ENCODE measurements around the gene NXNL1. TPM values are rescaled to one million over a fixed set of nuclear protein-coding genes. Genes with fewer than 3 reads are reported as not detected.
"Not testable (repeated sequence)": the region's sequence is repeated elsewhere in the genome, so short reads cannot be mapped to it uniquely, and the experiment has no call there.

NXNL1 gene
- not detected for total RNA-seq
- not detected for polyA plus RNA-seq

- intact Hi-C loops (cut with DNase I) = loop anchor here (10.0 kb wide), 1 partner anchor 236 kb away; the partner anchor contains the start of gene OCEL1
- no peak within 1 kb of the TSS for H3K4me3 ChIP-seq
- H3K27me3 ChIP-seq = peaks cover 8 to 56% (median 46%) of the 10 kb centered on the region in 3 donors
- H3K36me3 ChIP-seq = no peaks in the 10 kb centered on the region
- 83 to 88% methylated on average over 26 of the region's 26 CpGs for WGBS, 2 donors
- DNase-seq = no peak
- no peaks in the 10 kb centered on the region for H3K9me3 ChIP-seq
- H3K4me1 ChIP-seq = peaks cover 0 to 6% (median 3%) of the 10 kb centered on the region in 4 donors
- no peak for TF ChIP-seq POLR2AphosphoS5 (IDR thresholded peaks at IDR 0.05)
- no peak for TF ChIP-seq EP300 (IDR thresholded peaks at IDR 0.05)
- H3K27ac ChIP-seq = no peak within 1 kb of the TSS
Measured at GRCh38 chr19:17460372-17461230, at the start of gene NXNL1. NXNL1 (minus strand) TSS chr19:17460926; CDS start chr19:17460869, 57 bp downstream.

DNA sequence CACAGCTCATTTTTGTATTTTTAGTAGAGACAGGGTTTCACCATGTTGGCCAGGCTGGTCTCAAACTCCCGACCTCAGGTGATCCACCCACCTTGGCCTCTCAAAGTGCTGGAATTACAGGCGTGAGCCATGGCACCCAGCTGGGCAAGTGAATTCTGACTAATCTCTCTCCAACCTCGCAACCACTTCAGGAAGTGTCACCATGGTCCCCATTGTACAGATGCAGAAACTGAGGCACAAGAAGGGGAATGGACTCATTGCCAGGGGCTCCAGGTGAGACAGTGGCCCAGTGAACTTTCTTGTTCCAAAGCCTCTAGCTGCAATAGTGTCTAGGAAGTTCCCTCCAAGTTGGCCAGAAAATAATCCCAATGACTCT, 47.8 kb upstream of the NXNL1 start:
- WGBS, 2 donors = 82 to 97% methylated on average over 3 of the region's 3 CpGs
- H3K9me3 ChIP-seq; intact Hi-C loops (cut with DNase I); DNase-seq; H3K27me3 ChIP-seq; H3K4me3 ChIP-seq: not testable (repeated sequence)
- H3K36me3 ChIP-seq = peaks cover 0 to 16% (median 0%) of the 10 kb centered on the region in 4 donors
- H3K4me1 ChIP-seq = peaks cover 0 to 39% (median 30%) of the 10 kb centered on the region in 4 donors
- H3K27ac ChIP-seq = peak overlapping the region; percentile 45 to 65 (median 61)

DNA sequence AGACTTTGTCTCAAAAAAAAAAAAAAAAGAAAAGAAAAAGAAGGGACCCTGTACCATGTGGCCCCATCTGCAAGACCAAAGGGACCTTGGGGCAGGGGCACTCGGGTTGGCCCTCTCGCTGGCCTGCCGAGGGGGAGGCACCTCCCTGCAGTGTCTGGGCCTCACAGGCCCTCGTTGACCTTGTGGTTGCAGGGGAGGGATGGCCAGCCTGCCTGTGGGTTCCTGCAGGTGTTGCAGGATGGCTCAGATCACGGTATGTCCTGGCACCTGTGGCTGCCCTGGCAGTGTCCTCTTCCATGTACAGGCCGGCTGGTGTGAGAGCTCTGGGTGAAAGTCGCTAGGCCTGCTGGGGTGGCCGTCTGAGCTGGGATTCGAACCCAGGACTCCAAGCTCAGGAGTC, 46.0 kb upstream of the NXNL1 start:
- Histone ChIP-seq H3K9me3 (no peaks in the 10 kb centered on the region), H3K4me1 (peaks cover 0 to 27% (median 21%) of the 10 kb centered on the region in 4 donors), H3K4me3 (no peak overlapping the region), H3K36me3 (peaks cover 0 to 23% (median 0%) of the 10 kb centered on the region in 4 donors), H3K27me3 (no peaks in the 10 kb centered on the region), H3K27ac (peak overlapping the region in 1 of 4 donors; percentile 61)
- intact Hi-C loops (cut with DNase I) = no loop called here
- no peak for DNase-seq
- no peak for TF ChIP-seq EP300 (IDR thresholded peaks at IDR 0.05)
- no peak for TF ChIP-seq POLR2AphosphoS5 (IDR thresholded peaks at IDR 0.05)
- no peak for TF ChIP-seq POLR2A (IDR thresholded peaks at IDR 0.05)
- TF ChIP-seq CTCF (IDR thresholded peaks at IDR 0.05) = no peak
- 79 to 84% methylated on average over 9 of the region's 9 CpGs for WGBS, 2 donors

- no peak for DNase-seq
- H3K4me1 ChIP-seq = peaks cover 0 to 19% (median 14%) of the 10 kb centered on the region in 4 donors
- H3K4me3 ChIP-seq = no peak overlapping the region
- peak overlapping the region in 3 of 4 donors; percentile 7 to 31 (median 31) for H3K27ac ChIP-seq
- WGBS, 2 donors = 84 to 88% methylated on average over 10 of the region's 10 CpGs
- TF ChIP-seq POLR2A (IDR thresholded peaks at IDR 0.05) = no peak
- no peak for TF ChIP-seq POLR2AphosphoS5 (IDR thresholded peaks at IDR 0.05)
- no peak for TF ChIP-seq CTCF (IDR thresholded peaks at IDR 0.05)
- TF ChIP-seq EP300 (IDR thresholded peaks at IDR 0.05) = no peak
- intact Hi-C loops (cut with DNase I) = no loop called here
- no peaks in the 10 kb centered on the region for H3K27me3 ChIP-seq
- H3K36me3 ChIP-seq = peaks cover 6 to 35% (median 7%) of the 10 kb centered on the region in 4 donors
- H3K9me3 ChIP-seq = no peaks in the 10 kb centered on the region
Measured at GRCh38 chr19:17505223-17505622, 44.5 kb upstream of the NXNL1 start.

DNA sequence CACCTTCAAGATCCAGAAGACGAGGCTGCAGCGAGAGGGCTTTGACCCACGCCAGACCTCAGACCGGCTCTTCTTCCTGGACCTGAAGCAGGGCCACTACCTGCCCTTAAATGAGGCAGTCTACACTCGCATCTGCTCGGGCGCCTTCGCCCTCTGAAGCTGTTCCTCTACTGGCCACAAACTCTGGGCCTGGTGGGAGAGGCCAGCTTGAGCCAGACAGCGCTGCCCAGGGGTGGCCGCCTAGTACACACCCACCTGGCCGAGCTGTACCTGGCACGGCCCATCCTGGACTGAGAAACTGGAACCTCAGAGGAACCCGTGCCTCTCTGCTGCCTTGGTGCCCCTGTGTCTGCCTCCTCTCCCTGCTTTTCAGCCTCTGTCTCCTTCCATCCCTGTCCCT, 43.7 kb upstream of the NXNL1 start:
- Histone ChIP-seq H3K27ac (no peak overlapping the region), H3K4me1 (peaks cover 0 to 16% (median 7%) of the 10 kb centered on the region in 4 donors), H3K9me3 (no peaks in the 10 kb centered on the region), H3K27me3 (no peaks in the 10 kb centered on the region), H3K36me3 (peaks cover 6 to 42% (median 7%) of the 10 kb centered on the region in 4 donors), H3K4me3 (no peak overlapping the region)
- 90 to 92% methylated on average over 13 of the region's 13 CpGs for WGBS, 2 donors
- intact Hi-C loops (cut with DNase I) = no loop called here
- TF ChIP-seq POLR2A (IDR thresholded peaks at IDR 0.05) = no peak
- TF ChIP-seq EP300 (IDR thresholded peaks at IDR 0.05) = no peak
- no peak for TF ChIP-seq CTCF (IDR thresholded peaks at IDR 0.05)
- TF ChIP-seq POLR2AphosphoS5 (IDR thresholded peaks at IDR 0.05) = no peak
- DNase-seq = no peak

All from sigmoid colon (tissue), 7 donors.